OCI-LY1 (cell line): ENCODE results near the gene ADARB2.

Experiments
- H2AFZ ChIP-seq: fragments of 200-600 bp; sonication (generic), shearing (Covaris generic); 2 replicates; pipeline ENCODE4 v1.6.0; 2014; ENCODE audit warnings: antibody characterized with exemption, mild to moderate bottlenecking, low read length
- H3F3A ChIP-seq: fragments of 200-600 bp; sonication (generic), shearing (Covaris generic); 2 replicates; pipeline ENCODE4 v1.6.0; 2014; ENCODE audit warnings: mild to moderate bottlenecking, antibody characterized with exemption, low read length, moderate library complexity; ENCODE audit not compliant: insufficient read depth
- H3K27ac ChIP-seq: fragments of 200-600 bp; sonication (generic); 2 replicates; pipeline ENCODE4 v1.5.1; 2014; ENCODE audit warnings: low read length, mixed run types, mild to moderate bottlenecking, low read depth; ENCODE audit not compliant: poor library complexity, severe bottlenecking
- H3K27me3 ChIP-seq: fragments of 200-600 bp; sonication (generic); 2 replicates; pipeline ENCODE4 v1.6.0; 2014; ENCODE audit warnings: antibody characterized with exemption, mild to moderate bottlenecking, low read length, moderate library complexity; ENCODE audit not compliant: insufficient read depth
- H3K36me3 ChIP-seq: fragments of 200-600 bp; sonication (generic); 2 replicates; pipeline ENCODE4 v1.6.1; 2014; ENCODE audit warnings: mild to moderate bottlenecking, antibody characterized with exemption, low read length, moderate library complexity, mixed read lengths; ENCODE audit not compliant: insufficient read depth
- H3K4me1 ChIP-seq: fragments of 200-600 bp; sonication (generic); 2 replicates; pipeline ENCODE4 v1.5.1; 2014; ENCODE audit warnings: mild to moderate bottlenecking, low read length, moderate library complexity; ENCODE audit not compliant: insufficient read depth, severe bottlenecking
- H3K4me2 ChIP-seq: fragments of 200-600 bp; sonication (generic), shearing (Covaris generic); 2 replicates; pipeline ENCODE4 v1.6.1; 2014; ENCODE audit warnings: low read length
- H3K4me3 ChIP-seq: fragments of 200-600 bp; sonication (generic); 2 replicates; pipeline ENCODE4 v1.5.1; 2014; ENCODE audit warnings: low read length, low read depth, mild to moderate bottlenecking, mixed read lengths; ENCODE audit not compliant: poor library complexity, severe bottlenecking
- H3K79me2 ChIP-seq: fragments of 200-600 bp; shearing (Covaris generic); 2 replicates; pipeline ENCODE4 v1.6.1; 2016; ENCODE audit warnings: mixed run types, low read length, mixed read lengths; ENCODE audit not compliant: insufficient read depth
- H3K9ac ChIP-seq: fragments of 200-600 bp; sonication (generic), shearing (Covaris generic); 2 replicates; pipeline ENCODE4 v1.6.1; 2014; ENCODE audit warnings: mild to moderate bottlenecking, low read length, mixed read lengths
- H3K9me2 ChIP-seq: fragments of 200-600 bp; sonication (generic), shearing (Covaris generic); 2 replicates; pipeline ENCODE4 v1.6.1; 2014; ENCODE audit warnings: low read depth, mild to moderate bottlenecking, low read length, mixed read lengths
- H3K9me3 ChIP-seq: fragments of 200-600 bp; shearing (Covaris generic); 2 replicates; pipeline ENCODE4 v1.6.1; 2014; ENCODE audit warnings: low read length, mixed read lengths
- H4K20me1 ChIP-seq: fragments of 200-600 bp; sonication (generic), shearing (Covaris generic); 2 replicates; pipeline ENCODE4 v1.6.0; 2016; ENCODE audit warnings: mild to moderate bottlenecking, low read length; ENCODE audit not compliant: insufficient read depth
- EZH2 ChIP-seq: fragments of 200-600 bp; sonication (generic), shearing (Covaris generic); IDR thresholded peaks from 2 replicates; pipeline ENCODE4 v1.8.0; 2017; ENCODE audit warnings: borderline replicate concordance, mixed run types, mild to moderate bottlenecking, antibody characterized with exemption, low read length, moderate library complexity, mixed read lengths
- TF ChIP-seq, protein P1 (sequence below): fragments of 200-600 bp; sonication (generic), shearing (Covaris generic); IDR thresholded peaks from 2 replicates; pipeline ENCODE4 v1.5.1; 2017; ENCODE audit warnings: mild to moderate bottlenecking, antibody characterized with exemption, low read length, moderate library complexity, mixed read lengths

The ADARB2 gene

DNA sequence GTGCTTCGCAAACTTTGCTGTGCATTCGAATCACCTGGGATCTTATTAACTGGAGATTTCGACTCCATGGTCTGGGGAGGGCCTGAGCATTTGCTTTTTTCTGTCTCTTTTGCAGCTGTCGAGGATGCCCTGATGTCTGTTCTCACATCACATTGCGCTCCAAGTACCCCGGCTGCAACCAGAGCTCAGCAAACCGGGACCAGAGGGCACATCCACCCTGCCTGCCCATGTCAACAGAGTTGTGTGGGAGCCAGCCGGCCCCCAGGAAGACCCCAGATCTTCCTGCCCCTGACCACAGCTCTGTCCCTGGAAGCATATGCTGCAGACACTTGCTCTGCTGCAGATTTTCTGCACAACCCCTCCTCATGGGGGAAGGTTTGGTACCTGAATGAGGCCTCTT is 180.8 kb downstream of the ADARB2 start:
- no peaks in the 10 kb centered on the region for H3K9me2 ChIP-seq

DNA sequence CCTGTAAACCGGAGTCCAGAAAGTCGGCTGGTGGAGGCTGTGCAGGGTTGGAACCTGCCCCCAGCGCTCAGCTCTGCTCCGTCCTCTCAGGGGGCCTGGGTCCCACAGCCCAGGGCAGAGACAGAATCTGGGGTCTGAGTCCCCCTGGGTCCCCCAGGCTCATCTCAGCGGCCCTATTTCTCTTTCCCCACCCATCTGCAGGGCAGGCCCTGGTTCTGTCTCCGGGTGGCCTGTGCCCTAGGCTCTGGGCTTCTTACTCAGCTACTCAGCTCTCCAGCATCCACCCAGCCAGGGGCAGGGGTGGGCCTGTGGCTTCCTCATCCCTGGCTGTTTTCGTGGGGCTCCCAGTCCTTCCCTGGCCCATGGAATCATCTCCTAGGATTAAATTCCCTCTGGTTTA is 183.4 kb downstream of the ADARB2 start:
- Histone ChIP-seq H3K4me3 (no peak overlapping the region), H3K4me1 (peaks cover 10% of the 10 kb centered on the region), H3K4me2 (no peak overlapping the region), H3K27me3 (no peaks in the 10 kb centered on the region), H3K9me3 (no peaks in the 10 kb centered on the region), H3K9ac (no peak overlapping the region), H3K9me2 (no peaks in the 10 kb centered on the region), H2AFZ (no peak overlapping the region), H3K36me3 (no peaks in the 10 kb centered on the region; the same call in 1 of the 2 replicates), H3F3A (no peaks in the 10 kb centered on the region), H4K20me1 (no peaks in the 10 kb centered on the region), H3K27ac (no peak overlapping the region), H3K79me2 (no peaks in the 10 kb centered on the region)
- TF ChIP-seq, protein P1, sequence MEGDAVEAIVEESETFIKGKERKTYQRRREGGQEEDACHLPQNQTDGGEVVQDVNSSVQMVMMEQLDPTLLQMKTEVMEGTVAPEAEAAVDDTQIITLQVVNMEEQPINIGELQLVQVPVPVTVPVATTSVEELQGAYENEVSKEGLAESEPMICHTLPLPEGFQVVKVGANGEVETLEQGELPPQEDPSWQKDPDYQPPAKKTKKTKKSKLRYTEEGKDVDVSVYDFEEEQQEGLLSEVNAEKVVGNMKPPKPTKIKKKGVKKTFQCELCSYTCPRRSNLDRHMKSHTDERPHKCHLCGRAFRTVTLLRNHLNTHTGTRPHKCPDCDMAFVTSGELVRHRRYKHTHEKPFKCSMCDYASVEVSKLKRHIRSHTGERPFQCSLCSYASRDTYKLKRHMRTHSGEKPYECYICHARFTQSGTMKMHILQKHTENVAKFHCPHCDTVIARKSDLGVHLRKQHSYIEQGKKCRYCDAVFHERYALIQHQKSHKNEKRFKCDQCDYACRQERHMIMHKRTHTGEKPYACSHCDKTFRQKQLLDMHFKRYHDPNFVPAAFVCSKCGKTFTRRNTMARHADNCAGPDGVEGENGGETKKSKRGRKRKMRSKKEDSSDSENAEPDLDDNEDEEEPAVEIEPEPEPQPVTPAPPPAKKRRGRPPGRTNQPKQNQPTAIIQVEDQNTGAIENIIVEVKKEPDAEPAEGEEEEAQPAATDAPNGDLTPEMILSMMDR, result no peak
- no peak for TF ChIP-seq EZH2

More for the DNA sequence above, 180.8 kb downstream of the ADARB2 start:
- H3K27me3 ChIP-seq, result no peaks in the 10 kb centered on the region
- H3F3A ChIP-seq, result no peaks in the 10 kb centered on the region
- H3K79me2 ChIP-seq, result no peaks in the 10 kb centered on the region
- no peak overlapping the region for H3K9ac ChIP-seq
- H3K4me2 ChIP-seq, result no peak overlapping the region
- peaks cover 22% of the 10 kb centered on the region for H3K4me1 ChIP-seq
- H3K9me3 ChIP-seq, result no peaks in the 10 kb centered on the region
- no peak overlapping the region for H2AFZ ChIP-seq
- TF ChIP-seq, protein P1, result no peak
- no peak for TF ChIP-seq EZH2
- no peak overlapping the region for H3K4me3 ChIP-seq
- no peaks in the 10 kb centered on the region for H4K20me1 ChIP-seq
- no peak overlapping the region for H3K27ac ChIP-seq
- H3K36me3 ChIP-seq, result no peaks in the 10 kb centered on the region

DNA sequence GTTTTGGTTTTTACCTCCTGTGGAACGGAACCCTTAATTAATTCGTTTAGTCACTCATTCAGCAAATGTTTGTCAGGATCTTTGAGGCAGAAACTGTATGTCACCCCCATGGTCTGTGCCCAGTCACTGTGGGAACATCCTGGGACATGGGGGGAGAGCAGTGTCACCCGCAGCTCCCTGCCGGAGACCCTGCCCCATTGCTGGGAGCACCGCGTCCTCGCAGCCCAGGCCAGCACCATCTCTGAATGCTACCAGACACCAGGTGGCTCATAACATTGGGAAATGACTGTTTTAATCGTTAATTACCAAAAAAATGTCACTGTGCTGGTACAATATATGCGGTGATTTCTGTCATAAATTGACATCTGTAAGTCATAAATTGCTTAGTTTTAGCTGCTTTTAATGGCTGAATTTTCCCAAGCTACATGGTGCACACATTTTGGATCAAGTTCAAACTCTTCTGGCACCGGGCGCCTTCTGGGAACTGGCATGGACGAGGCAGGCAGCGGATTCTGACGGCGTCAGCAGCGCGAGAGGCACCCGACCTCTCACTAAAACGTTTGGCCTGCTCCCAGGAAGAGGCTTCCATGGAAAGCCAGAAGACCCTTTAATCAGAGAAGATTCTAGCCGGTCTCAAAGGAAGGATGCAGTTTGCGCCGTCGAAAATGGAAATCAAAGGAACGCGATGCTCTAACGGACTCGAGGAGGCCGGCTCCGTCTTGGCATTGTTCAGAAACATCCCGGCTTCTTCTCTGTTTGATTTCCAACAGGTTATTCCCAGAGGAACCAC is 184.2 kb downstream of the ADARB2 start:
- Histone ChIP-seq H3K4me1 (peaks cover 15% of the 10 kb centered on the region), H3K9ac (no peak overlapping the region), H3K9me2 (no peaks in the 10 kb centered on the region), H3K9me3 (no peaks in the 10 kb centered on the region), H4K20me1 (no peaks in the 10 kb centered on the region), H3K27ac (no peak overlapping the region), H3K79me2 (no peaks in the 10 kb centered on the region), H3K36me3 (no peaks in the 10 kb centered on the region; the same call in 1 of the 2 replicates), H3K27me3 (no peaks in the 10 kb centered on the region), H2AFZ (no peak overlapping the region), H3K4me3 (no peak overlapping the region), H3K4me2 (no peak overlapping the region), H3F3A (no peaks in the 10 kb centered on the region)
- TF ChIP-seq, protein P1, result no peak
- TF ChIP-seq EZH2, result no peak
